NCI-H524 (cell line): ENCODE measurements around the gene SEZ6.

Experiments
- DNase-seq, 2 experiments: peaks; one replicate each; lab custom pipeline; 2025; lab: John Stamatoyannopoulos, UW

SEZ6 gene

GRCh38 chr17:28975646-28976045, 30.2 kb downstream of the SEZ6 start:
- DNase-seq = no peak

GRCh38 chr17:28975031-28975430, 30.8 kb downstream of the SEZ6 start:
- DNase-seq = no peak

- no peak for DNase-seq
Measured at GRCh38 chr17:28974451-28974850, 31.4 kb downstream of the SEZ6 start.

GRCh38 chr17:28973425-28973824, 32.4 kb downstream of the SEZ6 start:
- DNase-seq = peak; percentile 93 to 97

GRCh38 chr17:28972437-28972836, 33.4 kb downstream of the SEZ6 start:
- peak; percentile 97 to 99 for DNase-seq

- DNase-seq = no peak
Measured at GRCh38 chr17:28970879-28971278, 35.0 kb downstream of the SEZ6 start.

GRCh38 chr17:28969706-28970393, 36.0 kb downstream of the SEZ6 start:
- DNase-seq = no peak

GRCh38 chr17:28968914-28969295, 36.9 kb downstream of the SEZ6 start:
- no peak for DNase-seq

GRCh38 chr17:28968231-28968913, 37.5 kb downstream of the SEZ6 start:
- DNase-seq = peak in 1 of 2 experiments; percentile 37

GRCh38 chr17:28967221-28968135, 38.4 kb downstream of the SEZ6 start:
- peak; percentile 64 to 77 for DNase-seq

GRCh38 chr17:28963841-28964240, 42.0 kb downstream of the SEZ6 start:
- no peak for DNase-seq

- no peak for DNase-seq
Measured at GRCh38 chr17:28963055-28963611, 42.7 kb downstream of the SEZ6 start.

- DNase-seq = no peak
Measured at GRCh38 chr17:28961391-28961790, 44.4 kb downstream of the SEZ6 start.

GRCh38 chr17:28960256-28961061, 45.4 kb downstream of the SEZ6 start:
- no peak for DNase-seq

GRCh38 chr17:28959471-28959871, 46.4 kb downstream of the SEZ6 start:
- no peak for DNase-seq

GRCh38 chr17:28958820-28959455, 46.9 kb downstream of the SEZ6 start:
- DNase-seq = no peak

GRCh38 chr17:28957992-28958355, 47.9 kb downstream of the SEZ6 start:
- DNase-seq = no peak

- DNase-seq = no peak
Measured at GRCh38 chr17:28957277-28957991, 48.4 kb downstream of the SEZ6 start.

GRCh38 chr17:28956861-28957260, 49.0 kb downstream of the SEZ6 start:
- DNase-seq = no peak

GRCh38 chr17:28956112-28956511, 49.7 kb downstream of the SEZ6 start:
- DNase-seq = no peak
